ENCODE data around the gene OR13H1. TPM values are rescaled to one million over a fixed set of nuclear protein-coding genes. Genes with fewer than 3 reads are reported as not detected.
"Not testable (repeated sequence)": the region's sequence is repeated elsewhere in the genome, so short reads cannot be mapped to it uniquely, and the experiment has no call there.

OR13H1 gene
- total RNA-seq, 6 experiments from 2014 or later, result not detected

- Mint-ChIP-seq H3K4me3 (no peak overlapping the region), H3K36me3 (ENCODE audit: low read depth) (no peaks in the 10 kb centered on the region), H3K27ac (no peak overlapping the region), H3K27me3 (ENCODE audit: insufficient read depth) (no peaks in the 10 kb centered on the region; the same call in 1 of the 2 replicates), H3K9me3 (peaks cover 4% of the 10 kb centered on the region; the same call in 1 of the 2 replicates), H3K4me1 (ENCODE audit: low read depth) (no peaks in the 10 kb centered on the region)
- no peak for DNase-seq
- no peak for TF ChIP-seq CTCF (IDR thresholded peaks at IDR 0.05)
Observed at GRCh38 chrX:131577413-131577812, 33.5 kb downstream of the OR13H1 start.

- Mint-ChIP-seq H3K27ac (no peak overlapping the region), H3K4me1 (ENCODE audit: low read depth) (no peaks in the 10 kb centered on the region), H3K36me3 (ENCODE audit: low read depth) (no peaks in the 10 kb centered on the region), H3K9me3 (peaks cover 4% of the 10 kb centered on the region; the same call in 1 of the 2 replicates), H3K4me3 (no peak overlapping the region), H3K27me3 (ENCODE audit: insufficient read depth) (no peaks in the 10 kb centered on the region; the same call in 1 of the 2 replicates)
- no peak for DNase-seq
- TF ChIP-seq CTCF (IDR thresholded peaks at IDR 0.05), result no peak
Observed at GRCh38 chrX:131577999-131578734, 34.3 kb downstream of the OR13H1 start.

- H3K4me1 Mint-ChIP-seq (ENCODE audit: low read depth); H3K27ac Mint-ChIP-seq; H3K4me3 Mint-ChIP-seq; H3K36me3 Mint-ChIP-seq (ENCODE audit: low read depth); H3K27me3 Mint-ChIP-seq (ENCODE audit: insufficient read depth); H3K9me3 Mint-ChIP-seq; DNase-seq: not testable (repeated sequence)
Observed at GRCh38 chrX:131578735-131579367, 35.0 kb downstream of the OR13H1 start.

- DNase-seq, result no peak
- H3K4me1 Mint-ChIP-seq (ENCODE audit: low read depth), result no peaks in the 10 kb centered on the region
- no peaks in the 10 kb centered on the region; the same call in 1 of the 2 replicates for H3K9me3 Mint-ChIP-seq
- no peak overlapping the region for H3K4me3 Mint-ChIP-seq
- no peaks in the 10 kb centered on the region for H3K27me3 Mint-ChIP-seq (ENCODE audit: insufficient read depth)
- H3K36me3 Mint-ChIP-seq (ENCODE audit: low read depth), result no peaks in the 10 kb centered on the region
- no peak for TF ChIP-seq CTCF (IDR thresholded peaks at IDR 0.05)
- H3K27ac Mint-ChIP-seq, result no peak overlapping the region
Observed at GRCh38 chrX:131588995-131589394, 45.1 kb downstream of the OR13H1 start.

Data from HFFc6 (cell line).